GM21526 (cell line): ENCODE data around the gene MEPCE.

Experiments
- ATAC-seq: cut with Tn5 transposase; IDR thresholded peaks from one replicate; pipeline ENCODE4 v1.9.1; 2021; ENCODE audit warnings: moderate library complexity; ENCODE audit not compliant: unreplicated experiment, low FRiP score

The MEPCE gene

DNA sequence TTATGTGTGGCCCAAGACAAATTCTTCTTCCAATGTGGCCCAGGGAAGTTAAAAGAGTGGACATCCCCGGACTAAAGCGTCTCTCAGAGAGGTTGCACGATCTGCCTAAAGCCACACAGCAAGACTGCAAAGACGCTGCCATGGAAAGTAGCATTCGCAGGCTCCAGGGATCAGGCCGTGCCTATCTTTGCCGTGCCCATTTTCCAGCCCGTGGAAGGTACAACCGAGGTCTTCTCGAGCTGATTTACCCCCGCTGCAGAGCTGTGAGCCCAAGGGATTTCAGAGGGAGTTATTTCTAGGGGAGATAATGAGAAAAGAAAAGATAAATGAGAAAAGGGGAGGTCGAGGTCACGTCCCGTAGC is 53.1 kb downstream of the MEPCE start:
- no peak for ATAC-seq

DNA sequence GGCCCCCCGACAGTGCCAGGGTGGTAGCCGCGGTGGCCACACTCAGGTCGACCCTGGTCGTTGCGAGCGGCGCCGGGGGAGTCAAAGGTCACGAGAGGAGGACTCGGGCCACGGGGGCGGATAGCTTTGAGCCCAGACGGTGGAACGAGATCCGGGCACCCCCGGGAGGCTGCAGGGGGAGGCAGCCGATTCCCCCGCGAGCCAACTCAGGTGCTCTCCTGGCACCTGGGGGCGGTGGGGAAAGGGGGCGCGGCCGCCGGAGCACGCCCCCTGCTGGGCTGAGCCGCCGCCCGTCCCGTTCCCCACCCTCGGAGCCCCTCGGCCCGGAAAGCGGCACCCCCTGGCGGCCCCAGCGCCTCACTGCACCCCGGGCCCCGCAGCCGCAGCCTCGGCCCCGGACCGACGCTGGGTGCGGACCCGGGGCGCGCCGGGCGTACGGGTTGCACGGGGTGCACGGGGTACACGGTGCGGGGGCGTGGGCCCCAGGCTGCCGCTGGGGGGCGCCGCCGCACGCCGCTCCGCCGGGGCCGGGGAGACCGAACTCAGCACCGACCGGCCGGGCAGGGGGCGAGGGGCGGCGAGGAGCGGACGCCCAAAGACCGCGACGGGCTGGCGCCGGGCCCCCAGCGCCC is 53.6 kb downstream of the MEPCE start:
- ATAC-seq = peak; percentile 52
